Activated CD4-positive, alpha-beta T cell treated with anti-CD3 and anti-CD28 coated beads for 36 hours (primary cell): ENCODE measurements around the gene SH3RF2. TPM values are rescaled to one million over a fixed set of nuclear protein-coding genes. Genes with fewer than 3 reads are reported as not detected.
"Not testable (repeated sequence)": the region's sequence is repeated elsewhere in the genome, so short reads cannot be mapped to it uniquely, and the experiment has no call there.

ENCODE experiments used
- ATAC-seq: fragments of 200-7000 bp; cut with Tn5 transposase; one replicate; pipeline ENCODE4 v1.10.0; 2021; ENCODE audit warnings: mild to moderate bottlenecking, moderate library complexity
- CTCF ChIA-PET: fragments of 350-600 bp; sonication (Branson Sonifier 250); formaldehyde crosslinking; loops from one replicate; lab custom pipeline; 2021; ENCODE audit warnings: antibody characterized with exemption; lab: Charles Lee
- POLR2A ChIA-PET: fragments of 350-600 bp; sonication (Branson Sonifier 250); formaldehyde crosslinking; loops from one replicate; lab custom pipeline; 2021; ENCODE audit warnings: antibody characterized with exemption, inconsistent platforms; lab: Charles Lee
- DNase-seq: peaks from one replicate; pipeline ENCODE4 v3.0.0-alpha.2; 2020
- H3K27ac Mint-ChIP-seq: one replicate; pipeline ENCODE4 v1.8.0; 2021; ENCODE audit warnings: mixed read lengths
- H3K27me3 Mint-ChIP-seq: one replicate; pipeline ENCODE4 v1.8.0; 2021; ENCODE audit warnings: mixed read lengths
- H3K36me3 Mint-ChIP-seq: one replicate; pipeline ENCODE4 v1.8.0; 2021; ENCODE audit warnings: low read depth, mixed read lengths
- H3K4me1 Mint-ChIP-seq: one replicate; pipeline ENCODE4 v1.8.0; 2021; ENCODE audit warnings: mixed read lengths
- H3K4me3 Mint-ChIP-seq: one replicate; pipeline ENCODE4 v1.8.0; 2021; ENCODE audit warnings: mild to moderate bottlenecking, moderate library complexity, mixed read lengths
- H3K9me3 Mint-ChIP-seq: one replicate; pipeline ENCODE4 v1.8.0; 2021; ENCODE audit warnings: low read depth, mixed read lengths
- intact Hi-C, 2 experiments: fragments of 100-400 bp; cut with DNase I in 1 of 2; cut with micrococcal nuclease in 1 of 2; formaldehyde crosslinking; loops; one replicate each; pipeline versions ENCODE4 v1.14.2 to v1.15.1; 2022 to 2024; cut with DNase I, micrococcal nuclease
- total RNA-seq, 2 experiments: library from RNA; stranded (reverse); gene quantifications; one replicate each; pipeline ENCODE4 v1.2.3, GENCODE V29; 2021

Gene SH3RF2
- total RNA-seq, 2 experiments from 2014 or later = 0.43 to 0.63 TPM

- H3K27me3 Mint-ChIP-seq = peaks cover 10% of the 10 kb centered on the region
- no peak overlapping the region for H3K27ac Mint-ChIP-seq
- intact Hi-C loops = no loop called here
- ATAC-seq = no peak
- no peak for DNase-seq
- H3K4me3 Mint-ChIP-seq = no peak overlapping the region
- no peaks in the 10 kb centered on the region for H3K36me3 Mint-ChIP-seq
- CTCF ChIA-PET = no interaction called here
- POLR2A ChIA-PET = no interaction called here
- no peaks in the 10 kb centered on the region for H3K9me3 Mint-ChIP-seq
- peaks cover 9% of the 10 kb centered on the region for H3K4me1 Mint-ChIP-seq
These were observed 145.2 kb downstream of the SH3RF2 start for GRCh38 chr5:146081556-146081955.

GRCh38 chr5:146082798-146083197, 146.4 kb downstream of the SH3RF2 start:
- H3K27ac Mint-ChIP-seq = no peak overlapping the region
- ATAC-seq (no peak), DNase-seq (no peak)
- H3K27me3 Mint-ChIP-seq = peaks cover 10% of the 10 kb centered on the region
- intact Hi-C loops = no loop called here
- H3K4me3 Mint-ChIP-seq = no peak overlapping the region
- POLR2A ChIA-PET = no interaction called here
- no peaks in the 10 kb centered on the region for H3K9me3 Mint-ChIP-seq
- H3K4me1 Mint-ChIP-seq = peaks cover 9% of the 10 kb centered on the region
- CTCF ChIA-PET = no interaction called here
- no peaks in the 10 kb centered on the region for H3K36me3 Mint-ChIP-seq

GRCh38 chr5:146084376-146084775, 148.0 kb downstream of the SH3RF2 start:
- CTCF ChIA-PET = no interaction called here
- POLR2A ChIA-PET = no interaction called here
- H3K36me3 Mint-ChIP-seq = no peaks in the 10 kb centered on the region
- intact Hi-C loops = no loop called here
- no peak for ATAC-seq
- peaks cover 9% of the 10 kb centered on the region for H3K27me3 Mint-ChIP-seq
- DNase-seq = no peak
- H3K4me1 Mint-ChIP-seq = peaks cover 7% of the 10 kb centered on the region
- no peak overlapping the region for H3K4me3 Mint-ChIP-seq
- no peaks in the 10 kb centered on the region for H3K9me3 Mint-ChIP-seq
- H3K27ac Mint-ChIP-seq = no peak overlapping the region

GRCh38 chr5:146088098-146088497, 151.7 kb downstream of the SH3RF2 start:
- ChIA-PET POLR2A (no interaction called here), CTCF (no interaction called here)
- Mint-ChIP-seq H3K4me3 (no peak overlapping the region), H3K4me1 (no peaks in the 10 kb centered on the region), H3K27me3 (no peaks in the 10 kb centered on the region), H3K27ac (no peak overlapping the region), H3K9me3 (no peaks in the 10 kb centered on the region), H3K36me3 (no peaks in the 10 kb centered on the region)
- DNase-seq (no peak), ATAC-seq (no peak)
- intact Hi-C loops = no loop called here

- no peaks in the 10 kb centered on the region for H3K9me3 Mint-ChIP-seq
- DNase-seq = no peak
- intact Hi-C loops = no loop called here
- ChIA-PET CTCF (interaction anchor here (1.0 kb wide), 1 partner anchor 26 kb away, joined by 3 read pairs; no protein-coding TSS in a partner anchor), POLR2A (no interaction called here)
- H3K27ac Mint-ChIP-seq = no peak overlapping the region
- no peaks in the 10 kb centered on the region for H3K4me1 Mint-ChIP-seq
- no peak for ATAC-seq
- no peaks in the 10 kb centered on the region for H3K27me3 Mint-ChIP-seq
- no peaks in the 10 kb centered on the region for H3K36me3 Mint-ChIP-seq
- H3K4me3 Mint-ChIP-seq = no peak overlapping the region
These were observed 152.9 kb downstream of the SH3RF2 start for GRCh38 chr5:146089287-146089686.

- H3K27ac Mint-ChIP-seq = no peak overlapping the region
- intact Hi-C loops = no loop called here
- ATAC-seq (no peak), DNase-seq (no peak)
- no peaks in the 10 kb centered on the region for H3K4me1 Mint-ChIP-seq
- H3K36me3 Mint-ChIP-seq = no peaks in the 10 kb centered on the region
- ChIA-PET CTCF (no interaction called here), POLR2A (no interaction called here)
- no peaks in the 10 kb centered on the region for H3K27me3 Mint-ChIP-seq
- no peaks in the 10 kb centered on the region for H3K9me3 Mint-ChIP-seq
- H3K4me3 Mint-ChIP-seq = no peak overlapping the region
These were observed 155.5 kb downstream of the SH3RF2 start for GRCh38 chr5:146091881-146092280.

- no peaks in the 10 kb centered on the region for H3K27me3 Mint-ChIP-seq
- ChIA-PET CTCF (no interaction called here), POLR2A (no interaction called here)
- H3K9me3 Mint-ChIP-seq = no peaks in the 10 kb centered on the region
- no peak overlapping the region for H3K27ac Mint-ChIP-seq
- no peak overlapping the region for H3K4me3 Mint-ChIP-seq
- DNase-seq (no peak), ATAC-seq (no peak)
- intact Hi-C loops = no loop called here
- H3K4me1 Mint-ChIP-seq = no peaks in the 10 kb centered on the region
- H3K36me3 Mint-ChIP-seq = no peaks in the 10 kb centered on the region
These were observed 161.7 kb downstream of the SH3RF2 start for GRCh38 chr5:146098047-146098446.

- DNase-seq (no peak), ATAC-seq (no peak)
- ChIA-PET CTCF (interaction anchor here (0.6 kb wide), 2 partner anchors 439 to 1649 kb away, joined by 3 read pairs; no protein-coding TSS in a partner anchor), POLR2A (no interaction called here)
- Mint-ChIP-seq H3K4me3 (no peak overlapping the region), H3K36me3 (peaks cover 7% of the 10 kb centered on the region), H3K9me3 (no peaks in the 10 kb centered on the region), H3K4me1 (no peaks in the 10 kb centered on the region), H3K27me3 (no peaks in the 10 kb centered on the region), H3K27ac (no peak overlapping the region)
- intact Hi-C loops = no loop called here
These were observed 165.3 kb downstream of the SH3RF2 start for GRCh38 chr5:146101646-146102045.

- DNase-seq = no peak
- H3K9me3 Mint-ChIP-seq = no peaks in the 10 kb centered on the region
- no peak overlapping the region for H3K4me3 Mint-ChIP-seq
- H3K27me3 Mint-ChIP-seq = no peaks in the 10 kb centered on the region
- peaks cover 9% of the 10 kb centered on the region for H3K36me3 Mint-ChIP-seq
- intact Hi-C loops = no loop called here
- ChIA-PET POLR2A (no interaction called here), CTCF (interaction anchor here (1.1 kb wide), 1 partner anchor 53 kb away, joined by 3 read pairs; no protein-coding TSS in a partner anchor)
- no peak for ATAC-seq
- H3K4me1 Mint-ChIP-seq = no peaks in the 10 kb centered on the region
- no peak overlapping the region for H3K27ac Mint-ChIP-seq
These were observed 167.2 kb downstream of the SH3RF2 start for GRCh38 chr5:146103594-146103993.

GRCh38 chr5:146105477-146105876, 169.1 kb downstream of the SH3RF2 start, which contains the start of gene PLAC8L1:
PLAC8L1 (minus strand) TSS chr5:146105577; CDS start chr5:146104311, 1,266 bp downstream.
- intact Hi-C loops = no loop called here
- peaks cover 9% of the 10 kb centered on the region for H3K36me3 Mint-ChIP-seq
- H3K4me1 Mint-ChIP-seq = no peaks in the 10 kb centered on the region
- POLR2A ChIA-PET = no interaction called here
- no peaks in the 10 kb centered on the region for H3K27me3 Mint-ChIP-seq
- no peak within 1 kb of the TSS for H3K4me3 Mint-ChIP-seq
- no peak within 1 kb of the TSS for H3K27ac Mint-ChIP-seq
- CTCF ChIA-PET = no interaction called here
- DNase-seq = no peak
- H3K9me3 Mint-ChIP-seq = no peaks in the 10 kb centered on the region
- ATAC-seq = no peak

GRCh38 chr5:146107901-146108300, 171.5 kb downstream of the SH3RF2 start:
- POLR2A ChIA-PET = no interaction called here
- no peaks in the 10 kb centered on the region for H3K9me3 Mint-ChIP-seq
- no peaks in the 10 kb centered on the region for H3K4me1 Mint-ChIP-seq
- no peak overlapping the region for H3K4me3 Mint-ChIP-seq
- no peaks in the 10 kb centered on the region for H3K27me3 Mint-ChIP-seq
- DNase-seq (no peak), ATAC-seq (no peak)
- intact Hi-C loops = no loop called here
- H3K36me3 Mint-ChIP-seq = peaks cover 13% of the 10 kb centered on the region
- no peak overlapping the region for H3K27ac Mint-ChIP-seq
- CTCF ChIA-PET = interaction anchor here (0.5 to 0.7 kb wide), 3 partner anchors 93 to 317 kb away, joined by 3 read pairs; no protein-coding TSS in a partner anchor

GRCh38 chr5:146108870-146109269, 172.5 kb downstream of the SH3RF2 start:
- ATAC-seq, DNase-seq, intact Hi-C loops, H3K4me1 Mint-ChIP-seq, H3K4me3 Mint-ChIP-seq, H3K9me3 Mint-ChIP-seq, H3K27ac Mint-ChIP-seq, H3K27me3 Mint-ChIP-seq: not testable (repeated sequence)
- CTCF ChIA-PET = interaction anchor here (0.5 to 1.1 kb wide), 2 partner anchors 60 to 903 kb away, joined by 3 read pairs; no protein-coding TSS in a partner anchor
- POLR2A ChIA-PET = interaction anchor here (0.7 kb wide), 1 partner anchor 350 kb away, joined by 4 read pairs; no protein-coding TSS in a partner anchor
- H3K36me3 Mint-ChIP-seq = peaks cover 16% of the 10 kb centered on the region
